CD14-positive monocyte (primary cell): ENCODE measurements around the gene ZRANB3. TPM values are rescaled to one million over a fixed set of nuclear protein-coding genes. Genes with fewer than 3 reads are reported as not detected.

Experiments used
- DNase-seq, 3 donors: peaks; one replicate each; pipeline ENCODE4 v3.0.0-alpha.2; 2011 to 2022
- H2AFZ ChIP-seq: 2 replicates; pipeline ENCODE4 v1.6.0; 2012; ENCODE audit warnings: mild to moderate bottlenecking, low read depth, low read length, inconsistent platforms; ENCODE audit not compliant: insufficient read depth, poor library complexity, severe bottlenecking
- H3K27ac ChIP-seq, 2 donors: 1 replicate in 1 of 2; 2 replicates in 1 of 2; pipeline ENCODE4 v1.5.1; 2012 to 2013; ENCODE audit warnings: low read length in 2 of 2, control low read depth in 1 of 2, inconsistent platforms in 1 of 2, low read depth in 1 of 2, mild to moderate bottlenecking in 1 of 2
- H3K27me3 ChIP-seq, 2 donors: one replicate each; pipeline versions ENCODE4 v1.6.0 to v1.6.1; 2011 to 2013; ENCODE audit warnings: low read length in 2 of 2; ENCODE audit not compliant: control insufficient read depth in 2 of 2, insufficient read depth in 2 of 2
- H3K36me3 ChIP-seq, 2 donors: replicated peaks in 1 of 2; 1 replicate in 1 of 2; 2 replicates in 1 of 2; pipeline versions ENCODE4 v1.5.1 to v1.6.1; 2012 to 2013; ENCODE audit warnings: low read length in 2 of 2, control low read depth in 1 of 2, inconsistent platforms in 1 of 2, mild to moderate bottlenecking in 1 of 2; ENCODE audit not compliant: insufficient read depth in 2 of 2, control insufficient read depth in 1 of 2
- H3K4me1 ChIP-seq, 2 donors: 1 replicate in 1 of 2; 2 replicates in 1 of 2; pipeline versions ENCODE4 v1.5.1 to v1.6.1; 2012 to 2013; ENCODE audit warnings: low read length in 2 of 2, control low read depth in 1 of 2, inconsistent platforms in 1 of 2, mild to moderate bottlenecking in 1 of 2, moderate library complexity in 1 of 2; ENCODE audit not compliant: insufficient read depth in 2 of 2, control insufficient read depth in 1 of 2
- H3K4me2 ChIP-seq: replicated peaks from 2 replicates; pipeline ENCODE3; 2012; ENCODE audit warnings: low read length, moderate library complexity, mild to moderate bottlenecking; ENCODE audit not compliant: poor library complexity, severe bottlenecking; ENCODE audit errors: extremely low read depth
- H3K4me3 ChIP-seq, 3 experiments: fragments of 200-600 bp in 1 of 3; sonication (generic) in 1 of 3; replicated peaks in 1 of 3; 1 replicate in 2 of 3; 2 replicates in 1 of 3; pipeline ENCODE4 v1.5.1; 2011 to 2013; ENCODE audit warnings: low read length in 3 of 3, mild to moderate bottlenecking in 3 of 3, control low read depth in 2 of 3, low read depth in 2 of 3, inconsistent platforms in 1 of 3, moderate library complexity in 1 of 3
- H3K79me2 ChIP-seq: 2 replicates; pipeline ENCODE4 v1.6.0; 2012; ENCODE audit warnings: mild to moderate bottlenecking, control low read depth, inconsistent platforms, low read length, moderate library complexity; ENCODE audit not compliant: insufficient read depth
- H3K9ac ChIP-seq: 2 replicates; pipeline ENCODE4 v1.6.0; 2017; ENCODE audit warnings: low read length, mild to moderate bottlenecking; ENCODE audit not compliant: insufficient read depth, poor library complexity, severe bottlenecking
- H3K9me3 ChIP-seq, 2 donors: replicated peaks in 1 of 2; 1 replicate in 1 of 2; 2 replicates in 1 of 2; pipeline versions ENCODE4 v1.5.1 to v1.6.1; 2012 to 2013; ENCODE audit warnings: low read length in 2 of 2, control low read depth in 1 of 2; ENCODE audit not compliant: control insufficient read depth in 1 of 2, insufficient read depth in 1 of 2
- H4K20me1 ChIP-seq: 2 replicates; pipeline ENCODE4 v1.6.0; 2012; ENCODE audit warnings: mild to moderate bottlenecking, low read length, control low read depth, moderate library complexity; ENCODE audit not compliant: insufficient read depth
- H3K27ac Mint-ChIP-seq, 7 donors: one replicate each; pipeline ENCODE4 v1.8.0; 2020; ENCODE audit warnings: mild to moderate bottlenecking in 7 of 7, mixed read lengths in 7 of 7, moderate library complexity in 6 of 7, inconsistent platforms in 2 of 7
- H3K27me3 Mint-ChIP-seq, 3 donors: one replicate each; pipeline ENCODE4 v1.8.0; 2021 to 2022; ENCODE audit warnings: low read depth in 3 of 3, mild to moderate bottlenecking in 3 of 3, mixed read lengths in 3 of 3, moderate library complexity in 3 of 3, inconsistent platforms in 1 of 3
- H3K36me3 Mint-ChIP-seq, 2 donors: one replicate each; pipeline ENCODE4 v1.8.0; 2020; ENCODE audit warnings: mixed read lengths in 2 of 2, inconsistent platforms in 1 of 2, mild to moderate bottlenecking in 1 of 2
- H3K4me1 Mint-ChIP-seq: one replicate; pipeline ENCODE4 v1.8.0; 2020; ENCODE audit warnings: mild to moderate bottlenecking, mixed read lengths
- H3K4me3 Mint-ChIP-seq, 2 donors: one replicate each; pipeline ENCODE4 v1.8.0; 2020; ENCODE audit warnings: mild to moderate bottlenecking in 2 of 2, mixed read lengths in 2 of 2, moderate library complexity in 1 of 2
- H3K9me3 Mint-ChIP-seq, 7 donors: one replicate each; pipeline ENCODE4 v1.8.0; 2020 to 2022; ENCODE audit warnings: mixed read lengths in 7 of 7, mild to moderate bottlenecking in 6 of 7, moderate library complexity in 6 of 7, inconsistent platforms in 2 of 7
- WGBS: methylation state at CpG from one replicate; pipeline ENCODE4 v1.1.5; 2013; ENCODE audit warnings: missing lambda C conversion rate; ENCODE audit not compliant: insufficient coverage; 5-methylcytosine and 5-hydroxymethylcytosine counted together
- intact Hi-C, 2 donors: fragments of 100-400 bp; cut with micrococcal nuclease; formaldehyde crosslinking; loops; one replicate each; pipeline versions ENCODE4 v1.15.0 to v1.15.1; 2023
- polyA plus RNA-seq, 3 donors: library from polyadenylated mRNA; depleted of rRNA in 1 of 3; unstranded in 2 of 3; stranded (reverse) in 1 of 3; fragments of 300-500 nt in 2 of 3; fragments of >200 nt in 1 of 3; fragmentation: Illumina TruSeq in 2 of 3; gene quantifications; 1 replicate in 2 of 3; 2 replicates in 1 of 3; pipeline ENCODE4 v1.2.3, GENCODE V29; 2012 to 2021
- TF ChIP-seq, protein P1 (sequence below): fragments of 200-600 bp; IDR thresholded peaks from one replicate; pipeline ENCODE4 v1.8.0; 2022; ENCODE audit warnings: antibody characterized with exemption, mild to moderate bottlenecking

Gene ZRANB3
- polyA plus RNA-seq, 3 donors = 0.47 to 3.5 (median 0.64) TPM

DNA sequence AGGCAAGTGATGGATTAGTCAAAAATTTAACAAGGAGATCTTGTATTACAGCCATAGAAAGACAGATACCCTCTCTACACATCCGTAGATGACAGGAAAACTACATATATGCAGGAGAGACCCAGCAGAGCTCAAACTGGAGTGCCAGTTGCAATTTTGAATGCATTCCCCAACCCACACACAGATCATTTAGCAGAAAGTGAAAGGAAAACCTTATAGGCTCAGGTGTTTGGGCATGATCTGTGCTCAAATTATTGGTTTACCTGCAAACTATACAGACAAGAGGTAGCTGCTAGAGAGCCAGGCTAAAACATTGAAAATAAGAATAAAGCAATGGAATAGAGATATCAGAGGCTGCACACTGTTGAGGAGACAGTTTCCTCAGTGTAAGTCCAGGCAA lies 427.2 kb downstream of the ZRANB3 start:
- Mint-ChIP-seq H3K4me3 (no peak overlapping the region), H3K9me3 (peaks cover 19 to 28% (median 26%) of the 10 kb centered on the region in 7 donors), H3K27ac (no peak overlapping the region), H3K36me3 (peaks cover 50 to 59% of the 10 kb centered on the region in 2 donors), H3K27me3 (peaks cover 0 to 1% (median 0%) of the 10 kb centered on the region in 3 donors), H3K4me1 (no peaks in the 10 kb centered on the region)
- Histone ChIP-seq H3K4me2 (no peak overlapping the region), H4K20me1 (no peaks in the 10 kb centered on the region), H3K36me3 (peaks cover 21 to 50% of the 10 kb centered on the region in 2 donors), H3K27me3 (no peaks in the 10 kb centered on the region), H3K4me1 (no peaks in the 10 kb centered on the region), H2AFZ (no peak overlapping the region), H3K79me2 (no peaks in the 10 kb centered on the region), H3K9ac (no peak overlapping the region), H3K27ac (no peak overlapping the region), H3K4me3 (no peak overlapping the region), H3K9me3 (peaks cover 10 to 27% of the 10 kb centered on the region in 2 donors)
- TF ChIP-seq, protein P1, sequence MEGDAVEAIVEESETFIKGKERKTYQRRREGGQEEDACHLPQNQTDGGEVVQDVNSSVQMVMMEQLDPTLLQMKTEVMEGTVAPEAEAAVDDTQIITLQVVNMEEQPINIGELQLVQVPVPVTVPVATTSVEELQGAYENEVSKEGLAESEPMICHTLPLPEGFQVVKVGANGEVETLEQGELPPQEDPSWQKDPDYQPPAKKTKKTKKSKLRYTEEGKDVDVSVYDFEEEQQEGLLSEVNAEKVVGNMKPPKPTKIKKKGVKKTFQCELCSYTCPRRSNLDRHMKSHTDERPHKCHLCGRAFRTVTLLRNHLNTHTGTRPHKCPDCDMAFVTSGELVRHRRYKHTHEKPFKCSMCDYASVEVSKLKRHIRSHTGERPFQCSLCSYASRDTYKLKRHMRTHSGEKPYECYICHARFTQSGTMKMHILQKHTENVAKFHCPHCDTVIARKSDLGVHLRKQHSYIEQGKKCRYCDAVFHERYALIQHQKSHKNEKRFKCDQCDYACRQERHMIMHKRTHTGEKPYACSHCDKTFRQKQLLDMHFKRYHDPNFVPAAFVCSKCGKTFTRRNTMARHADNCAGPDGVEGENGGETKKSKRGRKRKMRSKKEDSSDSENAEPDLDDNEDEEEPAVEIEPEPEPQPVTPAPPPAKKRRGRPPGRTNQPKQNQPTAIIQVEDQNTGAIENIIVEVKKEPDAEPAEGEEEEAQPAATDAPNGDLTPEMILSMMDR = no peak
- intact Hi-C loops = no loop called here
- WGBS = no CpG with 5 or more reads among the region's 1 CpG
- no peak for DNase-seq

DNA sequence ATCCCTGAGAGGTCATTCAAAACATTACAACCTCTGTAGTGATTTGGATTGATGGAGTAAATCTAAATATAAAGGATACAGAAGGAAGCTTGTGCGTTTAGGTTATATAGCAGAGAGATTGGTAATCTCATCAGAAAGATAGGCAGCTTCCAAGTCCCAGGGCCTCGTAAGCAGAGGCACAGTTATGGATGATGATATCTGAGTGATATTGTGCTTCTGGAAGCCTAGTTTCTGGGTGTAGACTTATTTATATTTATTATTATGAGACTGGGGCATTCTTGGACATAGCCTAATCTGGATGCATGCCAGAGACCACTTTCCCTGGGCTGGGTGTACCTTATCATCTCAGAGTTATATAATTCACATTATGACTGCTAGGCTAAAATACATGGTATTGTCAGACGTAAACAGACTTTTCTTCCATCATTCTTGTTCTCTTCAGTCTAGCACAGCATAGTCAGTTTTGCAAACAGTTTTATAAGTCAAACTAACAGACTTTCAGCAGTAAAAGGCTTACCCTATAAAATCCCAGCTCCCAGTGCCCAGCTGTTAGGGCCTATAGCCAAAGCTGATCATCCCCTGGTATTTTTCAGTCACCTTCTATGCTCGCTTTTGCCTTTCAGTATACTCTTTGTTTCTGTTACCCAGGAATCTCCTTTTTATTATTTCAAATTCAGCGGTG lies 431.1 kb downstream of the ZRANB3 start:
- 72% methylated on average over 3 of the region's 5 CpGs for WGBS
- H3K4me3 Mint-ChIP-seq = no peak overlapping the region
- intact Hi-C loops = no loop called here
- peaks cover 52 to 68% of the 10 kb centered on the region in 2 donors for H3K36me3 Mint-ChIP-seq
- Histone ChIP-seq H3K9ac (no peak overlapping the region), H2AFZ (no peak overlapping the region), H3K4me2 (no peak overlapping the region), H3K4me1 (no peaks in the 10 kb centered on the region), H3K79me2 (no peaks in the 10 kb centered on the region), H4K20me1 (no peaks in the 10 kb centered on the region), H3K27ac (no peak overlapping the region), H3K4me3 (no peak overlapping the region), H3K27me3 (no peaks in the 10 kb centered on the region), H3K36me3 (peaks cover 32 to 76% of the 10 kb centered on the region in 2 donors), H3K9me3 (peaks cover 10 to 16% of the 10 kb centered on the region in 2 donors)
- H3K9me3 Mint-ChIP-seq = peaks cover 7 to 15% (median 10%) of the 10 kb centered on the region in 7 donors
- TF ChIP-seq, protein P1 = no peak
- no peak for DNase-seq
- H3K4me1 Mint-ChIP-seq = no peaks in the 10 kb centered on the region
- H3K27ac Mint-ChIP-seq = no peak overlapping the region
- no peaks in the 10 kb centered on the region for H3K27me3 Mint-ChIP-seq
